ENCODE data around the gene RBM45.
"Not testable (repeated sequence)": the region's sequence is repeated elsewhere in the genome, so short reads cannot be mapped to it uniquely, and the experiment has no call there.

RBM45 gene

DNA sequence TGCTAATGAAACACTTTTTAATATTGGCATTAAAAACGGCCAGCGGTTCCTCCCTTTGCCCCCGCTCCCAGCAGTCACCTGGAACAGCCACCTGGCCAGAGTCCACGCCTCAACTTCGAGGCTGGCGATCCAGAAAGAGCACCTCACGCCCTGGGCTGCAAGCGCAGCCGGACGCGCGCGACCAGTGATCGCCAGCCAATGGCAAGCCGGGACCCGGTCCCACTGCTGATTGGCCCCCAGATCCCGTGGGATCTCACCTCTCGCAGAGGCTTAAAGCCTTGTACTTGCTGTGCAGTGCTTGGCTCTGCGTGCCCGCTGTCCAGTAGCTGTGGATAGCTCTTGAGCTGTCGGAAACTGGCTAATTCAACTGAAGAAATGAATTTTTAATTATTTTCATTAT lies 4.1 kb upstream of the RBM45 start:
- no peak for DNase-seq

DNA sequence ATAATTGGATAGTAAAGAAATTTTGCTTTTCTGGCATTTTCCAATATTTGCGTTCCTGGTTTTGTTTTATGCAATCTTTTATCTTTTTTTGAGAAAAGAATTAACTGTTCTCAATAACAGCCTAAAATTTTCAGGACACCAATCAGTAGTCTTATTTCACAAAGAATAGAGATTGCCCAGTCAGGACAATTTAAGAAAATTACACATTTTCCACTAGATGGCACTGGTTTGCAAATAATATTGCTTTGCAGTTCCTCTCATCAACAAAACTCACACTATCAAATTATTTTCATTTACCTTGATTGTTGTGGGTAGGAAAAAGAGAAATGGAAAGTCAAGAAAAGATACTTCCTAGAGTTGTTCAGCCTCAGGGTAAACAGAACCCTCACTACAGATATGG lies 2.4 kb upstream of the RBM45 start:
- peak; percentile 58 for DNase-seq

DNA sequence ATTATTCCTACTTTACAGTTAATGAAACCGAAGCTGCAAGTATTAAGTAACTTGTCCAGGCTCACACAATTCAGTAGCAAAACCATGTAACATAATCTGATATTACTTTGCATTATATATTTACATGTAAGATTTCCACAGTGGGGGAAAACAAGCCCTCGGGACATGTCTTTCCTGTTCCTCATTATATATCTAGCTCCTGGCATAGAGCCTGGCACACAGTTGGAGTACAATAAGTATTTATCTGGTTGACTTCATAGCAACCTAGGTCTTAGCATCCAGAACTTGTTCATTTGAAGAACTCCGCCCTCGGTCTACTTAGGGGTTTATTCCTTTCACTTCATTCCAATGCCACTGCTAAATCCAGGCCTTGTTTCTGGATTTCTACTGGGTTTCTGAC lies 1.6 kb upstream of the RBM45 start:
- no peak for DNase-seq

DNA sequence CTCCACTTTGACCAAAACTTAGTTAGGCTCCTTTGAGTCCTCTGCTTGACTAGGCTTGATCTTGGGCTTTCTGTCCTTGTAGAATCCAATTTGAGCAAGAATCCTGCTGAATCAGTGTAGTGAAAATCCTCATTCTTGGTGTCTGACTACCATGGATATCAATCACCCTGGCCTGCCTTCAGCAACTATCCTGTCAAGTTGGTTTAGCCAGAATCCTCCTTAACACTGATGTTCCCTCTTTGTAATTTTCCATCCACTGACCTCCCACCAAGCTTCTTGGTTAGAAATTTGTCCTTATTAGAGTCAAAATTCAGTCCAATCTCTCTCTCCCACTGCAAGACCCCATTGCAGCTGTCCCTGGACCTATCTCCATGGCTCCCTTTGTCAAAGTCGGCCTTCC lies 494 bp upstream of the RBM45 start:
- no peak for DNase-seq

DNA sequence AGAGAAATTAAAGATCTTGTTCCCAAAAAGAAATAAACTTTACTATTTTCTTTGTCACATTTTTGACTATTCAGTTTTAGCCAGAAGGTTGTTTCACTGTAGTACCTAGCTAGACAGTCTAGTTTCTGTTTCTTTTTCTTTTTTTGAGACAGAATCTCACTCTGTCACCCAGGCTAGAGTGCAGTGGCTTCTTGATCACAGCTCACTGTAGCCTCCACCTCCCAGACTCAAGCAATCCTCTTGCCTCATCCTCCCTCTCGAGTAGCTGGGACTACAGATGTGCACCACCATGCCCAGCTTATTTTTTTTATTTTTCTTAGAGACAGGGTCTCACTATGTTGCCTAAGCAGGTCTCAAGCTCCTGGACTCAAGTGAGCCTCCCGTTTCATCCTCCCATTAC lies 2.2 kb downstream of the RBM45 start:
- DNase-seq = no peak

DNA sequence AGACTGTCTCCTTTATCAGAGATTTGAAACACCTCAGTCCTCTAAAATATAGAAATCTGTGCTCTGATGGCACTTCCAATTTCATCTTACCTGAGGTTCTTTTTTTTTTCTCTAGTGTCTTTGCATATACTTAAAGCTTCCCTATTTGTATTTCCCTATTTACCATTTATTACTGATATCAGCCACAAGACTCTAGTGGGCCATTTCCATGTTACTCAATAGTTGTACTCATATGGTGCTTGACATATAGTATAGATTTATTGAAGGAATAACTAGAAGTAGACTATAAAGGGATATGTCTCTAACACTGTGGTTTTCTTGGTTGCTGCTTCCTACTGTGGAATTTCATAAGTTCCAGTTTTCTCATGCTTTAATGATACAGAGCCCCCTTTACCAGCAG lies 3.0 kb downstream of the RBM45 start:
- no peak for DNase-seq

DNA sequence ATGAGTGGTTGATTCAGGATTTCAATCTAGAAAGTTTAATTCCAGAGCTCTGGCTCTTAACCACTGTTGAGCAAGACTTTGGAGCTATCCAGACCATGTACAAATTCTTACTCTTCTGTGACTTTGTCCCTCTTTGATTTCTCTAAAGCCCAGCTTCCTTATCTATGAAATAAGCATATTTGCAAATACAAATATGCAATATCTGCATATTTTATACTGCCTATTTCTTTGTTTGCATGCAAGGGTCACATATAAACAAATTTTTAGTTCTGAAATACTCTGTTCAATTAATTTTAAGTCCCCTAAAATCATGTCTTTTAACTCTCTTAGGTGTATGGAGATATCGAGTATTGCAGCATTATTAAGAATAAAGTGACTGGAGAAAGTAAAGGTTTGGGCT lies 5.5 kb downstream of the RBM45 start:
- DNase-seq = no peak

DNA sequence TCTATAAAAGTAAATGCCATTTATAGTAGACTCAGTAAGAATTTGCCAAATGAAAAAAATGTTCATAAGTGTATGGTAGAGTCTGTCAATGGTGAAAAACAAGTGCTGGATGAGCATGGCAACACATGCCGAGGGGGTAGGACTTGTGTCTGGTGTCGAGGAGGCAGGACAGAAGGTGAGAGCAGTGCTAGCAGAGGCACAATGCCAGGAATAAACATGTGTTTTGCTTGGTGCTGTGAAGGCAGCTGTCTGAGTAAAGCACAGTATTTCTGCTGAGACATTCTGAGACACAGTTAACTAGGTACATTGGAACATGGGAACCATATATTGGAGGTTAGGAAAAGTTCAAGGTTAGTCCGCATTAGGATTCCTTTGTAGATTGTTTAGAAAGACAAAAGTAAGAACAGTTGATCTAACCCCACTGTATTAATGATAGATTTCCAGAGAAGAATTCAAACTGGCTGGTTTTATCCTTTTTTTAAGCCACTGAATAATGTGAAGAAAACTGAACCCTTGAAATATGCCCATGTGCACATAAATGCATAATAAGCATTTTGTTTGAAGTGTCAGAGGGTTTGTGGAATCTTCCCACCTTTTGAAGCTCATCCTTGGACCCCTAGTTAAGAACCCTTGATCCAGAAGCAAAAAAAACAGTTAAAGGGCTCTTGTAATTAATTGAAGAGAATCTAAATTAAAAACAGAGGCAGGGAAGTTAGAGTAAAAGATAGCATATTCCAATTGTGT lies 7.1 kb downstream of the RBM45 start:
- DNase-seq = no peak

DNA sequence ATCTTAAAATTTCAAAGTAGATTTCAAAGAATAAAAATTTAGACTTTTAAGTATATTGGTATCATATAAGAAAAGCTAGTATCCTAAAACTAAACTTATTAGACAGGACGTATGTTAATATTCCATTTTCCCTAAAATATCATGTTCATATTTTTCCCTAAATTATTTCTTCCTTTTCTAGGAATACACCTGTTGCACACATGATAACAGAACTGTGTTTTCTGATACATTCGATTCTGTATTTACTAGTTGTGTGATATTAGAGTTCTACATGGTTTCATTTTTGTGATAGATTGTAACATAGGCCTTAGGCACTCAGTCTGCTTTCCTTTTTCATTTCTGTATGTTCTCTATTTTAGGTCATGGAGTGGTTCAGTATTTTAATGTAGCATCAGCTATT lies 10.9 kb downstream of the RBM45 start:
- no peak for DNase-seq

DNA sequence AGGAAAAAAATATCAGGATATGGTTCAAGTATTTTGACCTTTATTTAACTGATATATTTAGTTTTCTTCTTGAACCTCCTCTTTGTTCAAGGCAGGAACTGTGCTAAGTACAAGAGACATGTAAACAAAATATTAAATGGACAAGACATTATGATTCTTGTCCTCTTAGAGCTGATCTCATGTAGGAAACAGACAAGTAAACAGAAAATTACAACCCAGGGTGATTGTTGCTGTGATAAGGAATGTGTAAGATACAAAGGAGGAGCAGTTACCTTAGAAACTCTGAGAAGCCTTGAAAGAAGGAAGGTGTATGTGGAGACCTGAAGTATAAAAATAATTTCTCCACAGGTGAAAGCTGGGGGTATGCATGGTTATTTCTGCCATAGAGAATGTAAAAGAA lies 12.9 kb downstream of the RBM45 start:
- no peak for DNase-seq

DNA sequence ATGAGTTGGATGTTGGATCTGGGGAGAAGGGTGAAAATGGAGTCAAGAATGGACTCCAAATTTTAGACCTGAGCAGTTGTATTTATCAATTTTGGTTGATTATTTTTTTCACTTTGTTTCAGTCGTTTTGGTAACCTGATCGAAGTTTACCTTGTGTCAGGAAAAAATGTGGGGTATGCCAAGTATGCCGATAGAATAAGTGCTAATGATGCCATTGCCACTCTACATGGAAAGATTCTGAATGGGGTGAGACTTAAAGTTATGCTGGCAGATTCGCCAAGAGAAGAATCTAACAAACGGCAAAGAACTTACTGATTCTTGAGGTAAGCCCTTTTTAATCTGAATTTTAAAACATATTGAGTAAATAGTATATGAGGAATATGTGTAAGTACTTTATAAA lies 13.6 kb downstream of the RBM45 start:
- no peak for DNase-seq

DNA sequence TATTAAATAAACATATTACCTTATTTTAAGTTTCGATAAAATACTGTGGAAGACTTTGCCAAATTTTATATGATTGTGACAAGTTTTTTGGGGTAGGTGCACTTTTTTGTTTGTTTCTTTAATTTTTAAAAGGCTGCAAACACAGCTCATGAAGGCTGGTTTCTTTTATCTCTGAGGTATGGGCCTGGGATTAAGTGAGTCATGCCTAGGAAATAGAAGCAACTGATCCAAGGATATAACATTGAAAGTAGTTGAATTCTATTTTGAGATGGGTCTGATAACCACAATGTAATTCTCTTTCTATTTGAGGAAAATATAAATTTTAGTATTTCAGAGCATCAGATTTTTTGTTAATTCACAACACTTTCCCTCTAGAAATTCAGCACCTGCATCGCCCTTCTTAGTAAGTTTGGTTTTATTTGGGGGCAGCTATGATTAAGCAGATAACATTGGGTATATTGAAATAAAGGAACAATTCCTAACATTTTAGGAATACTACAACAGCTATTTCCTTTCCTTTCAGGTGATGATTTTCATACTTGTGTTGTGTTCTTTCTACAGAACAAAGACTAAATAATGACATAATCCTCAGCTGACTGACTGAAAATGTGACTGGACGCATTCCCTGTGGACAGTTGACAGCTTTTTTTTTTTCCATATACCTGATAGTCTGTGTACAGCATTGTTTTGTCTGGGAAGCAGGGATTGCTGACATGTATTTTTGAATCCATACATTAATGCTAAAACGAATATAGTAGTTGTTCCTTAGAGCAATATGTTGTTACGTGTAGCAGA lies 16.8 kb downstream of the RBM45 start:
- no peak for DNase-seq

DNA sequence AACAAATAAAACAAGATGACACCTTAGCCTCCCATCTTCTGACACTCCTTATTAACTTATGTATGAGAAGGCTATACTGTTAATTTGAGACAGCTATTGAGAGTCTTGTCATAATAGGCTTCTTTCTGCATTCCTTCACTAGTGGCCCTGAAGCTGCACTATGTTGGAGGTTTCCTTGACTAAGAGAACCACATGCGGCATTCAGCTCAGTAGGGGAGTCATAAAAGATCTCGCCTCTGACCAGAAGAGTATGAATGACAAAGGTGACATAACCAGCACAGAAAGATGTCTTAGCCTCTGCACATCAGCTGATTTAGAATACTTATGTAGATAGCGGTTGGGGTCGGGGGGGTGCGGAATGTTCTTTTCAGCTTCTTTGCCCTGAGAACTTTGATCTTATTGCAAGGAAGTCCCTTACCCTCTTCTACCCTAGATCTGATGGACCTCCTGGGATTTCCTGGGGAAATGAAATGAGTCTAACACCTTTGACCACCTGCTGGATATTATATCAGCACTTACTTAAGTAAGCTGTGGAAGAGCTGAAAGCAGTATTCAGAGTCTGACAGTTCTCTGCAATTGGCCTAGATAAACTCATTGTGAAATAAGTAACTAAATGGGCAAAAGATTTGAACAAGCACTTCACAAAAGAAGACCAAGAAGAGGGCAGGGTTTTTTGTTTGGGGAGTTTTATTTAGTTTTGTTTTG lies 24.2 kb downstream of the RBM45 start:
- DNase-seq = no peak

DNA sequence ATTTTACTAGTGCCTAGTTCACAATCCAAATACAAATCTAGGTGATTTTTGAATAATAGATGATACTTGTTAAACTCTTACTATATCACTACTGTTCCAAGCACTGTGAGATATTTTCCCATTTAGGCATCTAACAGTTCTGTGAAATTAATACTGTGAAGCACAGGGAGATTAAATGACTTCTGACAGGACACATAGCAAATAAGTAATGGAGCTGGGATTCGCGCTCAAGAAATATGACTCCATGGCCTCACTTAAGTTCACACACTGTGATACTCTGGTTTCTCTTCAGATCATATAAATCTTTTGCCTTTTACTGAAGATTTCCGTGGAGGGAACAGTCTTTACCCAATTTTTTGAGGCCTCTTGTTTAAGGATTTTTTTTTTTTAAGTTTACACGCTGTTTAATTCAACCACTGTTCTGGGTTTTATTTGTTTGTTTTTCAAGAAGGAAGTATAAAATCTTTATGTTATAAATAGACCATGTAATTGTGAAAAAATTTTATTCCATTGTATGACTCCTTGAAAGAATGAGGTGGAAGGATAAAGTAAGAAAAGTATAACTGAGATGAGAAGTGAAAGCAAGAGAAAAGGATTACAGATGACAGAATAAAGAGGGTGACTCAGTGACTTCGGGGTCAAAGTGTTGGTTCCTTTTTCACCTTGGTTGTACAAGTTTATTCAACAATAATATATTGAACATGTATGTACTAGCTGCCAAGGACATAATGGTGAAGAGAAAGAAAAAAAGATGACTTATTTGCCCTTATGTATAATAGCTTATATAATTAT lies 30.2 kb downstream of the RBM45 start:
- no peak for DNase-seq

DNA sequence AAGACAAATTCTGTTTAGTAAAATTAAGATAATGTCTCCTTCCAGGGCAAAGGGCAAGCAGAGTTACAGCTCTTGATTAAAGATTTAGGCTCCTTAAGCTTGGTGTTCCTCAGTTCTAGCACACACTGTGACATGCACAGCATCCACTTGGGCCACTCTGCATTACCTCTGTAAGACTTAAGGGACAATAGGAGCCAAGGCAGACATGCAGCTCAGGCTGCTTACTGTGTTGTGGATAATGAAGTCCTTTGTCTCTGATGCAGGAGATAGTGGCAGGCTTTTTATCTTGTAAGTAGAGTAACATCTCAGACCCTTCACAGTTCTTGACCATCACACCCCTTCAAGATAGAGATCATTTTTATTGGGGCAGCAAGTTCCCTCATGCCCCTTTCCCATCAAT lies 31.2 kb downstream of the RBM45 start:
- no peak for DNase-seq

DNA sequence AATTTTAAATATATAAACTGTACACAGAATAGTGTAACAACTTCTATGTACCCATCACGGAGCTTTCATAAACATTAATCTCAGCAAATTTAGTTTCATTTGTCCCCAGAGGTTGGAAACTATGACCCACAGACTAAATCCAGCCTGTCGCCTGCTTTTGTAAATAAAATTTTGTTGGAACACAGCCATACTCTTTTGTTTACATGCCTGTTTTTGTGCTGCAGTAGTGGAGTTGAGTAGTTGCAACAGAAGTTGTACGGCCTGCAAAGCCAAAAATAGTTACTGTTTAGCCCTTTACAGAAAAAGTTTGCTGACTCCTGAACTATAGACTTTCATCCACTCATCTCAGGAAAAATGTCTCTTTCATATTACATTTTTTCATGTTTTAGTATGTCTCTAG lies 39.8 kb downstream of the RBM45 start:
- DNase-seq = peak; percentile 42

DNA sequence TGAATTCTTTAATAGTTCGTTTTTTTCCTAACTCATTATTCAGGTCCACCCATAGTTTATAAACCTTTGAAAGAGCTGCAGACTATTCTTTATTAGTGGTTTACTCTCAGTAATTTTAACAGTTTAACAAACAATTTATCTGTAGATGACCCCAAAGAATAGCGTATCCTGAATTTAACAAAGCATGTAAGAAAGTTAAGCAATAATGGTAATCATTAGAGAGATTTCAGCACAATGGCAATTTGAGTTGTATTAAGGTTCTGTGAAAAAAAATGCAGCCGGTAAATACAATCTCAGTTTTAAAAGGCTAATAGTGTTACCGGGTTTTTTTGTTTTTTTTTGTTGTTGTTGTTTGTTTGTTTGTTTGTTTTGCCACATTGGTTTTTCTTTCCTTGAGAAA lies 40.3 kb downstream of the RBM45 start:
- DNase-seq = no peak

DNA sequence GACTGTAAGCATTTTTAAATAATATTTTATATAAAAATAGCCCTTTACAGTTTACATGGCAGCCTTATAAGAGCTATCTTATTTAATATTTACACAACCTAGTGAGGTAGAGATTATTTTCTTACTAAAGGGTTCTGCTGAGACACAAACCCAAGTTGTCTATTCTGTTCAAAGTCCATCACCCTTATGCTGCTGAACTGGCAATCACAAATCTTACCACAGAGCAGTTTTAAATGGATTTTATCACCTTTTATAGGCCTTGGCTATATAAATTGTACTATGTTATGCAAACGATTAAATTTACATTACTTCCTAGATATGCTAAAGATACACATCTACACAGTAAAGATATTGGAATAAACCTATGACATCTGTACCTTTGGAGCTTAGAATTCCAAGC lies 40.7 kb downstream of the RBM45 start:
- no peak for DNase-seq

DNA sequence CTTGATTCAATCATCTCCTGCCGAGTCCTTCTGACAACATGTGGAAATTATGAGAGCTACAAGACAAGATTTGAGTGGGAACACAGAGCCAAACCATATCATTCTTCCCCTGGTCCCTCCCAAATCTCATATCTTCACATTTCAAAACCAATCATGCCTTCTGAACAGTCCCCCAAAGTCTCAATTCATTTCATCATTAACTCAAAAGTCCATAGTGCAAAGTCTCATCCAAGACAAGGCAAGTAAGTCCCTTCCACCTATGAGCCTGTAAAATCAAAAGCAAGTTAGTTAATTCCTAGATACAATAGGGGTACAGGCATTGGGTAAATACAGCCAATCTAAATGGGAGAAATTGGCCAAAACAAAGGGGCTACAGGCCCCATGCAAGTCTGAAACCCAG lies 41.6 kb downstream of the RBM45 start:
- DNase-seq = not testable (repeated sequence)

DNA sequence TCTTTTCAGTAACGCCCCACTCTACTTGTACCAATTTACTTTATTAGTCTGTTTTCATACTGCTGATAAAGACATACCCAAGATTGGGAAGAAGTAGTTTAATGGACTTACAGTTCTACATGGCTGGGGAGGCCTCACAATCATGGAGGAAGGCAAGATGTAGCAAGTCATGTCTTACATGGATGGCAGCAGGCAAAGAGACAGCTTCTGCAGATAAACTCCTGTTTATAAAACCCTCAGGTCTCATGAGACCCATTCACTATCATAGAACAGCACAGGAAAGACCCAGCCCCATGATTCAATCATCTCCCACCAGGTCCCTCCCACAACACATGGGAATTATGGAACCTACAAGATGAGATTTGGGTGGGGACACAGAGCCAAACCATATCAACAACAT lies 43.3 kb downstream of the RBM45 start:
- no peak for DNase-seq

DNA sequence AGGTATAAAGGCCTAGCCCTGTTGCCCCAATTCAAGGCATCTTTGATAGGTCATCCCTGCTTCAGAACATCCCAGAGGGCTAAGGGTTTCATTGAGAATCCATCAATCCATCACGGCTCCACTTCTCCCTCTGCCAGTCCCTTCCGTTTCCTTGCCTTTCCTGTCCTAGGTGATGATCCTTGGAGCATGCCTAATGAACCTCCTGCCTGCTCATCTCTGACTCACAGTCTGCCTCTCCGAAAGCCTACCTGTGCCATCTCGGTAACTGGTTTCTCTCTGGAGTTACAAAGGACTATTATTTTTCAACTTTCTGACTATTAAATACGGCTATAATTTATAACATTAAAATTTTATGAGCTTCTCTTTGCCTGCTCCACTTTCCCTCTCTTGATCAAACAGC lies 45.3 kb downstream of the RBM45 start:
- no peak for DNase-seq

DNA sequence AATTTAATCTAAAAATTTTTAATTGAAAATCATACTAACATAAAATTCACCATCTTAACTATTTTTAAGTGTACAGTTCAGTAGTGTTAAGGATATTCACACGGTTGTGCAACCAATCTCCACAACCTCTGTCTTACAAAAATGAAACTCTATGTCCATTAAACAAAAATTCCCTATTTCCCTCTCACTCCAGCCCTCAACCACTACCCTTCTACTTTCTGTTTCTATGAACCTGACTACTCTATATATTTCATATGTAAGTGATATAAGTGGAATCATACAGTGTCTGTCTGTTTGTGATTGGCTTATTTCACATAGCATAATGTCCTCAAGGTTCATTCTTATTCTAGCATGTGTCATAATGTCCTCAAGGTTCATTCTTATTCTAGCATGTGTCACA lies 47.7 kb downstream of the RBM45 start:
- DNase-seq = no peak

DNA sequence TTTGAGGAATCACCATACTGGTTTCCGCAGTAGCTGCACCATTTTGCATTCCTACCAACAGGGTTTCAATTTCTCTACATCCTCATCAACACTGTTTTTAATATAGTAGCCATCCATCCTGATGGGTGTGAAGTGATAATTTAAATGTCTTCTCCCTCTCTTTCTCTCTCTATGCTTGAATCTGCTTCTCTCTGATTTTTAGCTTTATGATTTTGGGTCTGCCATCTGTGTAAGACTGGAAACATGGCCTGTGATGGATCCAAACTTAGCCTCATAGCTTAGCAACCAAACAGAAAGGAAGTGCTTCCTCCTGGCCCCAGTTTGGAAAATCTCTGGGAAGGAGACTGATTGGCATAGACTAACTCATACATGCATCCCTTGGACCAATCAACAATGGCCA lies 48.4 kb downstream of the RBM45 start:
- no peak for DNase-seq
